ENCODE data around the gene TMEM258. TPM values are rescaled to one million over a fixed set of nuclear protein-coding genes. Genes with fewer than 3 reads are reported as not detected.
A peak's percentile ranks its signal among the peaks of the same experiment; 100 is the strongest.

Gene TMEM258
- total and polyA plus RNA-seq, 9 of the 15 experiments (the other 6 are each of a cell fraction or from before 2014, with no cell fraction given) = 97.2 to 856 (median 231) TPM

GRCh38 chr11:61739966-61740365 is 52.4 kb downstream of the TMEM258 start:
- POLR2A ChIA-PET = interaction anchor here (0.6 to 1.1 kb wide), 2 partner anchors 33 to 320 kb away, joined by 3 read pairs; no protein-coding TSS in a partner anchor
- H2AFZ ChIP-seq (ENCODE audit: low read depth, low read length) = no peak overlapping the region
- no peak overlapping the region for H3K27ac ChIP-seq (ENCODE audit: extremely low read depth, low read depth, low read length)
- in situ Hi-C loops (cut with MboI) (loop anchor here (5.0 kb wide), 1 partner anchor 58 kb away; the partner anchor contains the start of gene DAGLA), intact Hi-C loops (cut with micrococcal nuclease) (no loop called here)
- no peak overlapping the region for H3K4me2 ChIP-seq (ENCODE audit: insufficient read depth, low read length)
- no peaks in the 10 kb centered on the region for H3K9me1 ChIP-seq (ENCODE audit: control insufficient read depth, insufficient read depth, low read length)
- peaks cover 4 to 64% of the 10 kb centered on the region in 2 experiments; a peak in 2 of 5 replicates for H3K4me1 ChIP-seq (replicated peaks in 1 of 2; ENCODE audit: control insufficient read depth in 2 of 2, insufficient read depth in 2 of 2, low read length in 2 of 2)
- peaks cover 4 to 27% of the 10 kb centered on the region in 2 experiments; a peak in 3 of 5 replicates for H3K27me3 ChIP-seq (ENCODE audit: control insufficient read depth in 2 of 2, insufficient read depth in 2 of 2, low read length in 2 of 2)
- no peak for FAIRE-seq
- H3K9me3 ChIP-seq (replicated peaks; ENCODE audit: control insufficient read depth, insufficient read depth, low read depth, low read length) = no peaks in the 10 kb centered on the region
- no peak overlapping the region for H3K4me3 ChIP-seq
- H3K79me2 ChIP-seq (ENCODE audit: control insufficient read depth, insufficient read depth, low read length) = no peaks in the 10 kb centered on the region
- no peak for DNase-seq (ENCODE audit: extremely low read depth in 1 of 4, low spot score in 3 of 4)
- H3K9ac ChIP-seq (ENCODE audit: insufficient read depth in 1 of 2, low read depth in 2 of 2, low read length in 2 of 2) = peak overlapping the region in 1 of 2 experiments; percentile 48; a peak in 1 of 4 replicates
- BruUV-seq (replicated peaks) = no TSS peak
- CTCF ChIA-PET (ENCODE audit: low intra/inter-chr PET ratio) = no interaction called here
- H4K20me1 ChIP-seq (replicated peaks; ENCODE audit: control insufficient read depth, insufficient read depth, low read length) = 0 out of 2 replicates have a peak, but pooled peaks cover 3% of the 10 kb centered on the region
- WGBS (ENCODE audit: insufficient coverage, low coverage, missing lambda C conversion rate) = 20% methylated on average over 5 of the region's 7 CpGs
- no peak for ATAC-seq
- no peaks in the 10 kb centered on the region for H3K36me3 ChIP-seq (ENCODE audit: control insufficient read depth, insufficient read depth, low read length)
- TF ChIP-seq ZFX (CRISPR knock-in tag; IDR thresholded peaks at IDR 0.05) (no peak), SRSF3 (IDR thresholded peaks at IDR 0.05; ENCODE audit: insufficient read depth, low read length) (no peak), SMARCA5 (IDR thresholded peaks at IDR 0.05) (no peak), HSF4 (CRISPR knock-in tag; IDR thresholded peaks at IDR 0.05; ENCODE audit: borderline replicate concordance) (no peak), ATF6 (CRISPR knock-in tag; IDR thresholded peaks at IDR 0.05) (no peak), PRPF4 (IDR thresholded peaks at IDR 0.05; ENCODE audit: insufficient read depth, low read depth, low read length, poor library complexity, severe bottlenecking) (no peak), ZHX1 (conservative IDR thresholded peaks at IDR 0.05; ENCODE audit: low read length) (no peak), CBX8 (IDR thresholded peaks at IDR 0.05; ENCODE audit: borderline replicate concordance, extremely low read depth, low read depth, low read length, poor library complexity, severe bottlenecking) (no peak), ZNF449 (CRISPR knock-in tag; IDR thresholded peaks at IDR 0.05) (no peak), MCM7 (IDR thresholded peaks at IDR 0.05) (no peak), PPARD (CRISPR knock-in tag; IDR thresholded peaks at IDR 0.05) (no peak), ZNF277 (CRISPR knock-in tag; IDR thresholded peaks at IDR 0.05; ENCODE audit: borderline replicate concordance) (no peak), DLX4 (CRISPR knock-in tag; IDR thresholded peaks at IDR 0.05) (no peak), KLF13 (tag; IDR thresholded peaks at IDR 0.05; ENCODE audit: borderline replicate concordance, low read depth) (no peak)

Measured in K562 (cell line).